ENCODE data around the gene IFT81. TPM values are rescaled to one million over a fixed set of nuclear protein-coding genes. Genes with fewer than 3 reads are reported as not detected.
"Not testable (repeated sequence)": the region's sequence is repeated elsewhere in the genome, so short reads cannot be mapped to it uniquely, and the experiment has no call there.

Gene IFT81
- total RNA-seq, 1 donor from 2014 or later, result 8.9 TPM

GRCh38 chr12:110080410-110080809 lies 43.7 kb upstream of the IFT81 start:
- no peak for DNase-seq (ENCODE audit: low spot score)
- Mint-ChIP-seq H3K27ac (ENCODE audit: unreplicated experiment) (no peak overlapping the region), H3K4me1 (ENCODE audit: low read depth) (peaks cover 7% of the 10 kb centered on the region), H3K4me3 (ENCODE audit: unreplicated experiment) (no peak overlapping the region), H3K27me3 (ENCODE audit: low read depth) (no peaks in the 10 kb centered on the region), H3K36me3 (ENCODE audit: low read depth) (no peaks in the 10 kb centered on the region), H3K9me3 (ENCODE audit: low read depth) (no peaks in the 10 kb centered on the region)
- TF ChIP-seq CTCF (IDR thresholded peaks at IDR 0.05), result no peak

- H3K36me3 Mint-ChIP-seq (ENCODE audit: low read depth), result no peaks in the 10 kb centered on the region
Observed at GRCh38 chr12:110084314-110085015, 39.7 kb upstream of the IFT81 start.

GRCh38 chr12:110088216-110088615 lies 35.9 kb upstream of the IFT81 start:
- not testable (repeated sequence) for H3K4me3 Mint-ChIP-seq (ENCODE audit: unreplicated experiment); H3K27ac Mint-ChIP-seq (ENCODE audit: unreplicated experiment); H3K9me3 Mint-ChIP-seq (ENCODE audit: low read depth); H3K4me1 Mint-ChIP-seq (ENCODE audit: low read depth); H3K36me3 Mint-ChIP-seq (ENCODE audit: low read depth); DNase-seq (ENCODE audit: low spot score)
- peaks cover 16% of the 10 kb centered on the region for H3K27me3 Mint-ChIP-seq (ENCODE audit: low read depth)

More at GRCh38 chr12:110084314-110085015, 39.7 kb upstream of the IFT81 start:
- H3K4me3 Mint-ChIP-seq (ENCODE audit: unreplicated experiment), result no peak overlapping the region
- H3K4me1 Mint-ChIP-seq (ENCODE audit: low read depth), result peaks cover 4% of the 10 kb centered on the region
- peaks cover 9% of the 10 kb centered on the region for H3K27me3 Mint-ChIP-seq (ENCODE audit: low read depth)
- H3K9me3 Mint-ChIP-seq (ENCODE audit: low read depth), result no peaks in the 10 kb centered on the region
- no peak overlapping the region for H3K27ac Mint-ChIP-seq (ENCODE audit: unreplicated experiment)
- DNase-seq (ENCODE audit: low spot score), result no peak
- TF ChIP-seq CTCF (IDR thresholded peaks at IDR 0.05), result no peak

- Mint-ChIP-seq H3K9me3 (ENCODE audit: low read depth) (no peaks in the 10 kb centered on the region), H3K36me3 (ENCODE audit: low read depth) (no peaks in the 10 kb centered on the region), H3K27ac (ENCODE audit: unreplicated experiment) (no peak overlapping the region), H3K27me3 (ENCODE audit: low read depth) (peaks cover 16% of the 10 kb centered on the region), H3K4me3 (ENCODE audit: unreplicated experiment) (no peak overlapping the region), H3K4me1 (ENCODE audit: low read depth) (no peaks in the 10 kb centered on the region)
- no peak for TF ChIP-seq CTCF (IDR thresholded peaks at IDR 0.05)
- no peak for DNase-seq (ENCODE audit: low spot score)
Observed at GRCh38 chr12:110088936-110089335, 35.2 kb upstream of the IFT81 start.

GRCh38 chr12:110090266-110091135 lies 33.7 kb upstream of the IFT81 start:
- no peak for DNase-seq (ENCODE audit: low spot score)
- TF ChIP-seq CTCF (IDR thresholded peaks at IDR 0.05), result no peak
- Mint-ChIP-seq H3K4me3 (ENCODE audit: unreplicated experiment) (no peak overlapping the region), H3K9me3 (ENCODE audit: low read depth) (no peaks in the 10 kb centered on the region), H3K27ac (ENCODE audit: unreplicated experiment) (no peak overlapping the region), H3K4me1 (ENCODE audit: low read depth) (no peaks in the 10 kb centered on the region), H3K27me3 (ENCODE audit: low read depth) (peaks cover 19% of the 10 kb centered on the region), H3K36me3 (ENCODE audit: low read depth) (no peaks in the 10 kb centered on the region)
